ENCODE data around the gene MAGI2. TPM values are rescaled to one million over a fixed set of nuclear protein-coding genes. Genes with fewer than 3 reads are reported as not detected.
A peak's percentile ranks its signal among the peaks of the same experiment; 100 is the strongest.

MAGI2 gene
- total RNA-seq, 2 experiments from 2014 or later, result 0.14 to 0.31 TPM

DNA sequence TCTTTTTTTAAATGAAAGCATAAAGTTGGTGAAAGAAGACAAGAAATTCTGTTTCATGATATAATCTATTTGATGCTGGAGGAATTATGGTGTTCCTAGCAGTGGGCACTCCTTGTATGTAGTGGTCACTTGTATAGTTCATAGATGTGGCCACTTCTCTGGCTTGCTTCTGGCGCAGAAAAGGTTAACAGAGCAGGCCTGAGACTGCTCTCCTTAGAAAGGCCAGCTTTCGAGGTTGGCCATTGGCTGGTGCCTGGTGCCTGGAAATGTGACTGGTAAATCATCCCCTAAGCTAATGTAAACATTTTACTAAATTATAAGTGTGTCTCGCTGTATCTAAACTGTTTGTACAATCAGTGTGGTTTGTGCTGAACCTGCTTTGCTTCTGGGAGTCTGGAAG lies 1378.8 kb downstream of the MAGI2 start:
- H3K36me3 Mint-ChIP-seq, result no peaks in the 10 kb centered on the region
- H3K9me3 Mint-ChIP-seq, result no peaks in the 10 kb centered on the region
- no peak overlapping the region for H3K27ac Mint-ChIP-seq
- no peak for DNase-seq
- no peaks in the 10 kb centered on the region for H3K4me1 Mint-ChIP-seq
- no peak overlapping the region for H3K4me3 Mint-ChIP-seq
- H3K27me3 Mint-ChIP-seq, result peaks cover 7% of the 10 kb centered on the region

DNA sequence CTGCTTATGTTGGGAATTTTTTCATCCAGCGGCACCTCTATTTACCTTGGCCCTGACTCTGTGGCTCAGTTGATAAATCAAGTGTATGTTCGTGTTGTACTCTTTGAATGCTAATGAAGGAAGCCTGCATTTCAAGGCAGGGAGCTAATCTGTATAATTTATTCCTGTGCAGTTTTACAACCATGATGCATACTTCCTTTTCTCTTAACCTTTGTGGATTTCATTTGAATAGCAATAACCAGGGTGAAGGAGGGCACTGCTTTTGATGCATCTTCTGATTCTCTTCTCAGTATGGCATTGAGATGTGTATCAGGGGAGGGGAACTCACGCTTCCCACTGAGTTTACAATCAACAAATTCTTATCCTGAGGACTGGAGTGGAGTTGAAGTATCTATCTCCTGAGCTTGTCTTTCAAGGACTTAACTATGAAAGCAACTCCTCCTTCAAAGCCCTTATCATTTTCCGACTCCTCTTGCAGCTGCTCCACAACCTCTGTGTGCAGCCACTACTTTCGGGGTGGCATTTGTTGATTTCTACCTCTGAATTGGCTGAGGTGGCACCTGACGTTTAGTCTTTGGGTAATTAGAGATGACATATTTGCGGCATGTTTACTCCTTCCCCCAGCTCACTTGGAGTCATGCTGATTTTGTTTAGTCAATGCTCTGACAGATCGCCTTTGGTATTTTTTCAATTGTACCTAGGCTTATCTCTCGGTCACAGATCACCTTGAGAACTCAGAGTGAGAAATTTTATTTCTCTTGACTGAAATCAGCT lies 1379.7 kb downstream of the MAGI2 start:
- DNase-seq, result no peak
- Mint-ChIP-seq H3K27me3 (peaks cover 4% of the 10 kb centered on the region), H3K4me1 (no peaks in the 10 kb centered on the region), H3K36me3 (no peaks in the 10 kb centered on the region), H3K4me3 (no peak overlapping the region), H3K27ac (no peak overlapping the region), H3K9me3 (no peaks in the 10 kb centered on the region)

DNA sequence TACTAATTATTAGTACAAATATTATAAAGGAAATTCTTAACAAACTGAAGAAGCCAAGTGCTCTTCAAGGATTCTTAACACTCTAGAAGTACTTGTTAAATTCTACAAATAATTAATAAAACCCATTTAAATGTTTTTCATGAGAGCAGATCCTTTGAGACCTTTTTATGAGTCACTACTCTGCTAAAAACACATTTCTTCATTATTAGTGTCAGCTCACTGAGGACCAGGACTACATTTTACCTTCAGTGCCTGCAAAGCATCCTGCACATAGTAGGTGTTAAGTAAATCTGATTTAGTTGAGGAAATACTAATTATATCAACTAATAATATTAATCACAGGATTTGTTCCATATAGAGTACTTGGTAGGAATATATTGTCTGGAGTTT lies 1381.3 kb downstream of the MAGI2 start:
- H3K9me3 Mint-ChIP-seq, result no peaks in the 10 kb centered on the region
- no peak overlapping the region for H3K4me3 Mint-ChIP-seq
- peaks cover 4% of the 10 kb centered on the region for H3K27me3 Mint-ChIP-seq
- no peak for DNase-seq
- no peak overlapping the region for H3K27ac Mint-ChIP-seq
- no peaks in the 10 kb centered on the region for H3K4me1 Mint-ChIP-seq
- no peaks in the 10 kb centered on the region for H3K36me3 Mint-ChIP-seq

DNA sequence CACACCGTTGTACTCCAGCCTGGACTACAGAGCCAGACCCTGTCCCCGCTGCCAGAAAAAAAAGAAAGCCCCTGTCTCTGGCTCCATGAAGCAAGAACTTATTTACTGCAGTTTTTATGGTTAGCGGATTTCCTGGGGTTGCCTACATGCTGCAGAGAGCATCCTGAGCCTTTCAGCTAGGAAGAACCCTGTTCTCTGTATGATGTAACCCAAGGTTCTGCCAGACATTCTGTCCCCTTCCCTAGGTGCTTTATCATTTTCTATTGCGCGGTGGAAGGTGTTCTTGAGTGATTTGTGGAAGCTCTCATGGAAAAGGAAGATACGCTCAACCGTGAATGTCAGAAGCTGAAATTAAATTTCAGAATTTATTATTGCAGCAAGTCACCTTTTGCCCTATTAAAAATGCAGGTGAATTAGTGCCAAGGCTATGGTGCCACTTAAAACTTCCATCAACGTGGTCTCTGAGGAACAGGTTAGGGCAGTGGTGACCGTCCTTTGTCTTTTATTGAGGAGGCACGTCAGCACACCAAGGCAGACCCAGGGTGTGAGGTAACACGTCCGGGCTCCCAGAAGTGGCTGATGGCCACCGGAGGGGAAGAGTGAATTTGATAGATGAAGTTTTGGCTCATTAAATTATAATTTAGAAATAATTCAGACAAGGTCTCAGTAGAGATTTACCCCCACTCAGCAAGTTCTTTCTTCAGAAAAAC lies 1381.8 kb downstream of the MAGI2 start:
- Mint-ChIP-seq H3K27me3 (peaks cover 4% of the 10 kb centered on the region), H3K4me1 (no peaks in the 10 kb centered on the region), H3K4me3 (no peak overlapping the region), H3K36me3 (no peaks in the 10 kb centered on the region), H3K27ac (no peak overlapping the region), H3K9me3 (no peaks in the 10 kb centered on the region)
- DNase-seq, result no peak

DNA sequence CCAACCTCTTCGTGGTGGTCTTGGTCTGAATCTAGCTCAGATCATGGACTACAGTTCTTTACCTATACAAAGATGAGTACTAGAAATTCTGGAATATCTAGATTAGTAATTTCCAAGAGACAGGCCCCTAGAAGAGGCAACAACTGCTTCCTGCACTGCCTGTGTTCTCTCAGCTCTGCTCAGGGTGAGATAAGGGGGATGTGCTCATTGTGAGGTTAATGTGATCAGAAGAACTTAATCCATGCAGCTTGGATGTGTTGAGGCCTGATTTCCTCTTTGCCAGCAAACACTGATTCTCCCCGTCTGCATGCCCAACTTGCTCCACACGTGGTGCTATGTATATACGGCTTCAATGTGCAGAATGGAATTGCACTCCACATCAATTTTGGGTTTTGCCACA lies 1386.9 kb downstream of the MAGI2 start:
- DNase-seq, result no peak
- Mint-ChIP-seq H3K36me3 (no peaks in the 10 kb centered on the region), H3K4me1 (no peaks in the 10 kb centered on the region), H3K9me3 (no peaks in the 10 kb centered on the region), H3K4me3 (no peak overlapping the region), H3K27me3 (peaks cover under 1% of the 10 kb centered on the region), H3K27ac (no peak overlapping the region)

DNA sequence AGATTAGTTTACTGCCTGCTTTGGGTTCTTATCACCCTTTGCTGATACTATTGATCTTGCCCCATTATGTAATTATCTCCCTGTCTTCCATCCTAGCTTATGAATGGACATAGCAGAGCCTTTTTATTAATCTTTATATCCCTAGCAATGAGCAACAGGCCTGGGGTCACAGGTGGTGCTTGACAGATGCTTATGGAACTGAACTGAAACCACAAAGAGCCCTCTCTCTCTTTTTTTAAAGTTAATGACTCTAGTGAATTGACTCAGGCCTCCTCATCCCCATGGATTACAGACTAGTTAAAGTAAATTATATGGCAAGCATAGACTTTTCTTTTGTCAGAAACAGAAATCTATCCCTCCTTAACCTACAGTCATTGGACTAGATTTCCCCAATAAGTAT lies 1389.7 kb downstream of the MAGI2 start:
- Mint-ChIP-seq H3K27ac (no peak overlapping the region), H3K4me3 (no peak overlapping the region), H3K9me3 (no peaks in the 10 kb centered on the region), H3K27me3 (peaks cover 20% of the 10 kb centered on the region), H3K36me3 (no peaks in the 10 kb centered on the region), H3K4me1 (no peaks in the 10 kb centered on the region)
- DNase-seq, result no peak

DNA sequence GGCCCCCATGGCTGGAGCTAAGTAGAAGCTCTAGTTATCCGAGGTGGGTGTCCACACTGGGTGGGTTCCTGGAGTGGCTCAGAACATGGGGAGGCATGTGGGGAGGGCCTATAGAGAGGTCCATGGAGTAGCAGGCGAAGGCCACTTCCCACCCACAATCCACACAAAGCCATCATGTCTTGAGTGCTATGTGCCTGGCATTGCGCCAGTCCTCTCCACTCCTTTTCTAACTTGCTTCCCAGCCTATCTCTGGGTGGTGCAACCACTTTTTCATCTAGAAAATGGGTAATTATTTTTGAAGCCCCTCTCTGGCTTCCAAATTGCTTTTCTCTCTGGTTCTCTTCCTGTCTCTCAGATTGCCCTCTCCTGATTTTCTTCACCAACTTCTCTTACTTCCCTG lies 1391.3 kb downstream of the MAGI2 start:
- no peaks in the 10 kb centered on the region for H3K4me1 Mint-ChIP-seq
- H3K4me3 Mint-ChIP-seq, result no peak overlapping the region
- no peak overlapping the region for H3K27ac Mint-ChIP-seq
- H3K9me3 Mint-ChIP-seq, result no peaks in the 10 kb centered on the region
- H3K27me3 Mint-ChIP-seq, result peaks cover 27% of the 10 kb centered on the region
- no peaks in the 10 kb centered on the region for H3K36me3 Mint-ChIP-seq
- no peak for DNase-seq

DNA sequence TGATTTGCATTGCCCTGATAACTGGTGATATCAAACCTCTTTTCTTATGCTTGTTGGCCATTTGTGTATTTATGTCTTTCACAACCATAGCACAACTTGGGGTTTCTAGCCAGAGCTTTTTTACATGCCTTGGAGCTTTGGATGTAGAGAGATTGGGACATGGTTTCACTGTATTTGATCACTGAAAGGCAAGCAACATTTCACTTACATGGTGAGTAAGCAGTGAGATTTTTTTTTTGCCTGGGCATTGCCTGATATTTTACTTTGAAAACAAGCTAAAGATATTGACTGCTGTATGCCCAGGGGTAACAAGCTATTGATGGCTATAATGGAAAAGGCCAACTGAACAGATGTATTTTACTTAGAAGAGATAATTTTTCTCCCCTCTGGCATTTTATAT lies 1395.9 kb downstream of the MAGI2 start:
- H3K36me3 Mint-ChIP-seq, result no peaks in the 10 kb centered on the region
- H3K4me3 Mint-ChIP-seq, result no peak overlapping the region
- H3K27me3 Mint-ChIP-seq, result peaks cover 43% of the 10 kb centered on the region
- H3K27ac Mint-ChIP-seq, result no peak overlapping the region
- no peaks in the 10 kb centered on the region for H3K9me3 Mint-ChIP-seq
- H3K4me1 Mint-ChIP-seq, result no peaks in the 10 kb centered on the region
- DNase-seq, result no peak

DNA sequence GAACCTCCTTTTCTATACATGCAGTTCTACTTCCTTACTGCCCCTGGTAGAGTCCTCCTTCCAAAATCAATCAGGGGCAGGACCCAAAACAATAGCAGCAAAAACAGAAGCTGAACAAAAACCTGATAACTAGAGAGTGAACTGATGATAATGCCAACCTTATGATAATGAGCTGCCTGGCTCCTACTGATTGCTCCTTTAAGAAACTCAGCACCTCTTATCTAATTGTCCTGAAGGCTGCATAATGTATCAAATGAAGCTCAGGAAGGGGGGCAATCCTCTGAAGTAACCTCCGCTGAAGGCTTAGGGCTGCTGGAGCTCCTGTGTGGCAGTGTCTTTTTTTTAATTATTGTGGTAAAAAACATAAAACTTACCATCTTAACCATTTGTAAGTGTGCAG lies 1397.9 kb downstream of the MAGI2 start:
- no peaks in the 10 kb centered on the region for H3K36me3 Mint-ChIP-seq
- DNase-seq, result no peak
- H3K27me3 Mint-ChIP-seq, result peaks cover 38% of the 10 kb centered on the region
- H3K4me1 Mint-ChIP-seq, result no peaks in the 10 kb centered on the region
- H3K9me3 Mint-ChIP-seq, result no peaks in the 10 kb centered on the region
- H3K4me3 Mint-ChIP-seq, result no peak overlapping the region
- H3K27ac Mint-ChIP-seq, result no peak overlapping the region

DNA sequence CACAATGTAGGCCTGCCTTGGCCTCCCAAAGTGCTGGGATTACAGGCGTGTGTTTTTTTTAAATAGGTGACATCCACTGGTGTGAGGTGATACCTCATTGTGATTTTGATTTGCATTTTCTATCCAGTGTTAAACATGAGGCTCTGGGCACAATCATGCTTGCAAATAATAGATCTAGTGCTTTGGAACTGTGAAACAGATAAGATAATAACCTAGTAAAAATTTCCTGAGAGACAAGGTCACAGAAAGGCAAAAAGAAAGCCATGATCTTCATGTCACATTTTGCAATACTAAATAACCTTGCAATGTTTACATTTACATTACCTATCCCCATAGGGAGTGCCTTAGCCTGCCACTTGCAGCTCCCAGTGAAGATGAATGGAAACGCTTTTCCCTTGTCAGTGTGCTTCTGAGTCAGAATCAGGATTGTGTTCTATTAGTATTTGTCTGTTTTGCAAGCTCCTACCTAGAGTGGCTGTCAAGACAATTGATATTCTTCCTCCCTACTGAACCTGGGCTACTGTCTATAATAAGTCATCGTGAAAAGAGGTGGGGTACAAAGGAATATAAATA lies 1398.4 kb downstream of the MAGI2 start:
- no peak overlapping the region for H3K27ac Mint-ChIP-seq
- H3K9me3 Mint-ChIP-seq, result no peaks in the 10 kb centered on the region
- H3K4me1 Mint-ChIP-seq, result no peaks in the 10 kb centered on the region
- H3K27me3 Mint-ChIP-seq, result peaks cover 33% of the 10 kb centered on the region
- no peak overlapping the region for H3K4me3 Mint-ChIP-seq
- DNase-seq, result no peak
- no peaks in the 10 kb centered on the region for H3K36me3 Mint-ChIP-seq

DNA sequence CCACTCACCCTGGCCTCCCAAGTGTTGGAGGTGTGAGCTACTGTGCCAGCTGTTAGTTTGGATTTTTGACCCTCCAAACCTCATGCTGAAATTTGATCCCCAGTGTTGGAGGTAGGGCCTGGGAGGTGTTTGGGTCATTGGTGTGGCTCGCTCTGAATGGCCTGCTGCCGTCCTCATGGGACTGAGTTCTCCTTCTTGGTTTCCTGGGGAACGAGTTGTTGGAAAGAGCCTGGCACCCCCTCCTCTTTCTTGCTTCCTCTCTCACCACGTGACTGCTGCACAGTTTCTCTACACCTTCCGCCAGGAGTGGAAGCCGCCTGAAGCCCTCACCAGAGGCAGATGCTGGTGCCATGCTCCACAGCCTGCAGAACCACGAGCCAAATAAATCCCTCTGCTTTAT lies 1401.4 kb downstream of the MAGI2 start:
- DNase-seq, result no peak
- H3K4me3 Mint-ChIP-seq, result no peak overlapping the region
- H3K27ac Mint-ChIP-seq, result no peak overlapping the region
- H3K27me3 Mint-ChIP-seq, result peaks cover 16% of the 10 kb centered on the region
- no peaks in the 10 kb centered on the region for H3K36me3 Mint-ChIP-seq
- H3K4me1 Mint-ChIP-seq, result no peaks in the 10 kb centered on the region
- H3K9me3 Mint-ChIP-seq, result no peaks in the 10 kb centered on the region

DNA sequence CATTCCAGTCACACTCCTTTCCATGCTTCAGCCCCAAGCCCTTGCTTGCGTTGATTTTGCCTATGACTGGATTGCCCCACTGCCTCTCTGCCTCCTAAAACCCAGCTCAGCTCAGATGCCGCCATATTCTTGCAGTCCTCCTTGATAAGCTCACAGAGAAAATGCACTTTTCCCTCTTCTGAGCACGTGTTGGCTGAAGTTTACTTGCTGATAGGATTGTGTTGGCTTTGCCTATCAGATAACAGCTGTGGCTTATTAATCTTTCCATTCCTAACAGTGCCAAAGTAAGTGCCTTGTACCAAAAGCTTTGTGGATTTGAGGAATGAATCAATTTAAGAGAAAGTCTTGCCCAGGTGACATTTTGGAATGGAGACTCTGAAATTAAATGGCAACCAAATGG lies 1405.7 kb downstream of the MAGI2 start:
- Mint-ChIP-seq H3K4me3 (no peak overlapping the region), H3K4me1 (no peaks in the 10 kb centered on the region), H3K9me3 (no peaks in the 10 kb centered on the region), H3K27ac (no peak overlapping the region), H3K36me3 (no peaks in the 10 kb centered on the region), H3K27me3 (no peaks in the 10 kb centered on the region)
- no peak for DNase-seq

DNA sequence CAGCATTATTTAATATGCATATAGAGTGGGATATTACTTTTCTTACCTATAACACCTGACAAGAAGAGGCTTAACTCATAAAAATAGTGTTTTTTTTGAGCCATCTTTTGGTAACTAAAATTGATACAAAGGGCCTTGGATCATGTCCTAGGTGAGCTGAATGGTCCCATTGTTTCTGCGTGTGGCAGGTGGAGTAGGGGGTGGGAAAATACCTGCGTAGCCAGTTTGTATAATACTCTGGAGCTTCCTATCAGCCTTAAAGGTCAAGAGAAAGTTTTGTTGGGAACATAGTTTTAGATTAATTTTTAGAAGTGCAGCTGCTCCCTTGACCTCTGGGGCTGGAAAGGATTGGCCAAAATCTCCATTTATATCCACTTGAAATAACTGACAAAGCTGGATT lies 1410.3 kb downstream of the MAGI2 start:
- Mint-ChIP-seq H3K27ac (no peak overlapping the region), H3K4me1 (no peaks in the 10 kb centered on the region), H3K4me3 (no peak overlapping the region), H3K36me3 (no peaks in the 10 kb centered on the region), H3K27me3 (peaks cover 24% of the 10 kb centered on the region), H3K9me3 (no peaks in the 10 kb centered on the region)
- no peak for DNase-seq

DNA sequence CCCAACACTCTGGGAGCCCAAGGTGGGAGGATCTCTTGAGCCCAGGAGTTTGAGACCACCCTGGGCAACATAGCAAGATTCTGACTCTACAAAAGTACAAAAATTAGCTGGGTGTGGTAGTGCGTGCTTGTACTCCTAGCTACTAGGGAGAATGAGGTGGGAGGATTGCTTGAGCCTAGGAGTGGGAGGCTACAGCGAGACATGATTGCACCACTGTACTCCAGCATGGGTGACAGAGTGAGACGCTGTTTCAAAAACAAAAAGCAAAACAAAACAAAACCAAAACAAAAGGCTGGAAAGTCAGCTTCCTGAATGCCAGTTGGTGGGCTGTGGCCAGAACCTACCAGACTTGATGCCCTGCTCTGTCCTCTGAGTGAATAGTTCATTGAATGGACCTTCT lies 1412.0 kb downstream of the MAGI2 start:
- H3K27ac Mint-ChIP-seq, result no peak overlapping the region
- no peak for DNase-seq
- no peak overlapping the region for H3K4me3 Mint-ChIP-seq
- peaks cover 24% of the 10 kb centered on the region for H3K27me3 Mint-ChIP-seq
- H3K4me1 Mint-ChIP-seq, result no peaks in the 10 kb centered on the region
- H3K9me3 Mint-ChIP-seq, result no peaks in the 10 kb centered on the region
- no peaks in the 10 kb centered on the region for H3K36me3 Mint-ChIP-seq

DNA sequence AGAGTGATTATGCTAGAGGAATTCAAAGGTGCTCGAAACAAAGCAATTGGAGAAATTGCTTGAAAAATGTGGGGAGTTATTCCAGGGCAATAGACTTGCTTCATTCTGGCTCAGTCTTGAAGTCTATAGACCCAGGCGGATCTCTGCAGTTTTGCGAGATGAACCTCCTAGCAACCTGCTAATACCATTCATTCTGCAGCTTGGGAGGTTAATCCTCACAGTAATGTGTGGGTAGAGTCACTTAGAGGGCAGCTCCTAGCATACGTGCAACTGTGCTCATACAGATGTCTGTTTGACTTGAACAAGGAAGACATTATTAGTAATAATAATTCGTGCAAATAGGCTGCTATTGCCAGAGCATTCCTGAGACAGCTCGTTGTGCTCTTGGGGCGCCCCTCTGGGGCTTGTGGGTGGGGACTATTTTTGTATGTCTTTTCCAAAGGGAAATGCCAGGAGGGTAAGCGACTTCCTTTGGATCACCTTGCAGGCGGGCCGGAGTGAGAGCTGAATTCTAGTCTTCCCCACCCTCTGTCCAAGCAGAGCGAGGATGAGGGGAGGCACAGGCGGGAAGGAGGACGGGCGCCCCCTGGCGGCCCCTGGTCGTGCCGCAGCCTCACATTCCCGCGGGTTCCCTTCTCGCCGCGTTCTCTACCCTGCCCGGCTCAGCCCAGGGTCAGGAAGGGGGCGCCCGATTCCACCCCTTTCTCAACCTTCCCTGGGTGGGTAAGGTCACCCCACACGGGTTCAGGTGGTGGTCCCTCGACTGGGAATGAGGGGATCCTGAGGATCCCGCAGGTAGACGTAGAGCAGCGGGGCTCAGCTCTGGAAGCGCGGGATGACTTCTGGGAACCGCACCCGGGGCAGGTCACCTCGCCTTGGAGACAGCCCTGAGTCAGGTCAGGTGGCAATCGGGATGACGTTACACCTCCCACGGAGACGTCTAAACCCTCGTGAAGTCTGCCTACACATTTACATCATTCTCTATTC lies 1413.4 kb downstream of the MAGI2 start:
- Mint-ChIP-seq H3K27ac (no peak overlapping the region), H3K9me3 (no peaks in the 10 kb centered on the region), H3K4me1 (no peaks in the 10 kb centered on the region), H3K4me3 (no peak overlapping the region), H3K36me3 (no peaks in the 10 kb centered on the region), H3K27me3 (peaks cover 26% of the 10 kb centered on the region)
- DNase-seq, result peak; percentile 51

All from activated naive CD8-positive, alpha-beta T cell treated with anti-CD3 and anti-CD28 coated beads for 36 hours (primary cell).